SU-DHL-6 (cell line): Measurements from ENCODE around the gene OR5AP2.

Experiments used
- CTCF ChIP-seq: fragments of 200-600 bp; sonication (generic); IDR thresholded peaks from one replicate; pipeline ENCODE4 v1.5.1; 2017; ENCODE audit warnings: antibody characterized with exemption, mild to moderate bottlenecking, low read length, moderate library complexity; ENCODE audit not compliant: insufficient read depth, poor library complexity, severe bottlenecking
- EZH2phosphoT487 ChIP-seq: fragments of 200-600 bp; sonication (generic), shearing (Covaris generic); conservative IDR thresholded peaks from 2 replicates; pipeline ENCODE4 v1.6.1; 2018; ENCODE audit warnings: mild to moderate bottlenecking, antibody characterized with exemption, low read length, moderate library complexity, mixed read lengths

GRCh38 chr11:56636861-56637260, 5.4 kb downstream of the OR5AP2 start:
- TF ChIP-seq CTCF, result no peak
- no peak for TF ChIP-seq EZH2phosphoT487
